ENCODE measurements around the gene BTBD10. TPM values are rescaled to one million over a fixed set of nuclear protein-coding genes. Genes with fewer than 3 reads are reported as not detected.

BTBD10 gene
- total and polyA plus RNA-seq, 11 donors = 5.9 to 31.4 (median 25.8) TPM

GRCh38 chr11:13339195-13340153, 123.5 kb downstream of the BTBD10 start:
- DNase-seq = no peak
- 47 to 51% (median 49%) methylated on average over 11 of the region's 11 CpGs for WGBS, 4 donors
- intact Hi-C loops (cut with DNase I) = loop anchor here (5.0 to 10.0 kb wide), 7 partner anchors 62 to 377 kb away; partner anchors contain the start of gene BMAL1 (in 5 of the 10)
- Histone ChIP-seq H3K27me3 (no peaks in the 10 kb centered on the region), H3K27ac (peak overlapping the region in 1 of 12 donors; percentile 80), H3K4me1 (peaks cover 0 to 44% (median 31%) of the 10 kb centered on the region in 12 donors), H3K36me3 (no peaks in the 10 kb centered on the region), H3K4me3 (no peak overlapping the region), H3K9me3 (no peaks in the 10 kb centered on the region)
- ATAC-seq = peak; percentile 35 to 71 (median 60)
- TF ChIP-seq POLR2A (IDR thresholded peaks at IDR 0.05) = no peak
- TF ChIP-seq, protein P1, sequence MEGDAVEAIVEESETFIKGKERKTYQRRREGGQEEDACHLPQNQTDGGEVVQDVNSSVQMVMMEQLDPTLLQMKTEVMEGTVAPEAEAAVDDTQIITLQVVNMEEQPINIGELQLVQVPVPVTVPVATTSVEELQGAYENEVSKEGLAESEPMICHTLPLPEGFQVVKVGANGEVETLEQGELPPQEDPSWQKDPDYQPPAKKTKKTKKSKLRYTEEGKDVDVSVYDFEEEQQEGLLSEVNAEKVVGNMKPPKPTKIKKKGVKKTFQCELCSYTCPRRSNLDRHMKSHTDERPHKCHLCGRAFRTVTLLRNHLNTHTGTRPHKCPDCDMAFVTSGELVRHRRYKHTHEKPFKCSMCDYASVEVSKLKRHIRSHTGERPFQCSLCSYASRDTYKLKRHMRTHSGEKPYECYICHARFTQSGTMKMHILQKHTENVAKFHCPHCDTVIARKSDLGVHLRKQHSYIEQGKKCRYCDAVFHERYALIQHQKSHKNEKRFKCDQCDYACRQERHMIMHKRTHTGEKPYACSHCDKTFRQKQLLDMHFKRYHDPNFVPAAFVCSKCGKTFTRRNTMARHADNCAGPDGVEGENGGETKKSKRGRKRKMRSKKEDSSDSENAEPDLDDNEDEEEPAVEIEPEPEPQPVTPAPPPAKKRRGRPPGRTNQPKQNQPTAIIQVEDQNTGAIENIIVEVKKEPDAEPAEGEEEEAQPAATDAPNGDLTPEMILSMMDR (IDR thresholded peaks at IDR 0.05) = no peak

- H3K4me1 ChIP-seq = peaks cover 0 to 52% (median 31%) of the 10 kb centered on the region in 12 donors
- H3K36me3 ChIP-seq = no peaks in the 10 kb centered on the region
- peak overlapping the region in 9 of 12 donors; percentile 21 to 49 (median 34) for H3K4me3 ChIP-seq
- H3K9me3 ChIP-seq = no peaks in the 10 kb centered on the region
- H3K27me3 ChIP-seq = no peaks in the 10 kb centered on the region
- ATAC-seq (peak in 3 of 4 donors; percentile 23 to 61 (median 51)), DNase-seq (no peak)
- peak overlapping the region in 9 of 12 donors; percentile 2 to 80 (median 35) for H3K27ac ChIP-seq
- 76 to 85% (median 78%) methylated on average over 9 of the region's 9 CpGs for WGBS, 4 donors
- TF ChIP-seq, protein P1 (IDR thresholded peaks at IDR 0.05) = no peak
- intact Hi-C loops (cut with DNase I) = loop anchor here in 5 of 10 donors (5.0 to 10.0 kb wide), 2 partner anchors 61 to 64 kb away; partner anchors contain the start of gene BMAL1 (in 5 of the 5)
These were observed 124.5 kb downstream of the BTBD10 start for GRCh38 chr11:13338427-13339069.

DNA sequence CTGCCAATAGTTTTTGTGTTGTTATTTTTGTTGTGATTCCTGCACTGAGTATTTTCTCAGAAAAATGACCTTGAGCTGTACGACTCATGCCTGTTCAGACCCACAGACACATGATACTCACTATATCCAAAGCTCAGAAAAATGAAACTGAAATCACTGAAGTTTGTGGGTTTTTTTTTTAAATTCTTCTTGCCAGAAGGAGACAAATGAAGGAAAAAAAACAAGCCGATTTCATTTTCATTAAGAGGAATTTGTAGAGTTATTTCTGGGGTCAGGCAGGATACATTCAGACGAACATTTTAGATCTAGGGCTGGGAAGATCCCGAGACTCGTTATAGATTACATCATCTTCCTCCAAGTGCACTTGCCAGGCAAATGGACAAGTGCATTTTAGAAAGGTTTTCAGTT, 125.0 kb downstream of the BTBD10 start:
- peak overlapping the region in 9 of 12 donors; percentile 21 to 49 (median 34) for H3K4me3 ChIP-seq
- intact Hi-C loops (cut with DNase I) = loop anchor here in 5 of 10 donors (5.0 to 10.0 kb wide), 2 partner anchors 61 to 63 kb away; partner anchors contain the start of gene BMAL1 (in 5 of the 5)
- TF ChIP-seq POLR2A (IDR thresholded peaks at IDR 0.05) = no peak
- TF ChIP-seq, protein P1 (IDR thresholded peaks at IDR 0.05) = no peak
- H3K36me3 ChIP-seq = no peaks in the 10 kb centered on the region
- peak overlapping the region in 9 of 12 donors; percentile 2 to 80 (median 35) for H3K27ac ChIP-seq
- ATAC-seq (peak in 2 of 4 donors; percentile 25 to 39), DNase-seq (no peak)
- peaks cover 3 to 57% (median 31%) of the 10 kb centered on the region in 12 donors for H3K4me1 ChIP-seq
- H3K9me3 ChIP-seq = no peaks in the 10 kb centered on the region
- H3K27me3 ChIP-seq = no peaks in the 10 kb centered on the region
- WGBS, 4 donors = 19 to 37% (median 23%) methylated on average over 5 of the region's 5 CpGs

Other genes starting within 250 kb of the BTBD10 start
- gene BMAL1, start 185.4 kb downstream of the BTBD10 start, total RNA-seq = 10 to 100 TPM in 5 of 9 donors, 1 to 10 TPM in 4; 5.7 to 18.2 (median 11.7) TPM
- 10 to 100 TPM in 1 of 2 donors, 1 to 10 TPM in 1; 7.4 to 14.7 TPM for gene BMAL1, start 185.4 kb downstream of the BTBD10 start, polyA plus RNA-seq
- not detected for gene PTH, start 32.8 kb upstream of the BTBD10 start, total RNA-seq
- gene PTH, start 32.8 kb upstream of the BTBD10 start, polyA plus RNA-seq = not detected
- gene FAR1, start 205.4 kb upstream of the BTBD10 start, total RNA-seq = 10 to 100 TPM; 15.5 to 50.2 (median 35.4) TPM
- 10 to 100 TPM; 10.9 to 27.1 TPM for gene FAR1, start 205.4 kb upstream of the BTBD10 start, polyA plus RNA-seq